Ishikawa (cell line): ENCODE data around the gene TSPAN18.

ENCODE experiments used
- EGR1 ChIP-seq: IDR thresholded peaks from 2 replicates; pipeline ENCODE4 v1.6.1; 2012
- NFIC ChIP-seq: IDR thresholded peaks from 2 replicates; pipeline ENCODE4 v1.6.1; 2012
- TF ChIP-seq, protein P1 (sequence below): IDR thresholded peaks from 2 replicates; pipeline ENCODE4 v1.6.1; 2012
- TF ChIP-seq, protein P2 (sequence below): IDR thresholded peaks from 2 replicates; pipeline ENCODE4 v1.6.1; 2012; ENCODE audit warnings: low read depth, mild to moderate bottlenecking

DNA sequence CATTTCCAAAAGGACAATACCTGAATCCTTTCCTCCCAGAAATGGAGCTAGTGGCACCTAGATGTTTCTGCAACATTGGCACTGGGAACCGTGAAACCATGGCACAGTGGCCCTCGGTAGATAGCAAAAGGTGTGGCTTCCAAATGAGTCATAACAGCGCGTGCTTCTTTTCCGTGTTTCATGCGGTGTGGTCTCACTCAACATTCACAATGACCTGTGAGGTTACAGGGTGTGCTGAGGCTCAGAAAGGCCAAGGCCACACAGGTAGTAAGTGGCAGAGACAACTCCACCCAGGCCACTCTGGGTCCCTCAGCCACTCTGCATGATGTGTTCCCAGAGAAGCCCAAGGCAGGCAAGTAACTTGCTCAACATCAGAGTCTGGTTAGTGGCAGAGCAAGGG is 156.5 kb downstream of the TSPAN18 start:
- TF ChIP-seq, protein P1, sequence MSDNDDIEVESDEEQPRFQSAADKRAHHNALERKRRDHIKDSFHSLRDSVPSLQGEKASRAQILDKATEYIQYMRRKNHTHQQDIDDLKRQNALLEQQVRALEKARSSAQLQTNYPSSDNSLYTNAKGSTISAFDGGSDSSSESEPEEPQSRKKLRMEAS: no peak
- TF ChIP-seq, protein P2, sequence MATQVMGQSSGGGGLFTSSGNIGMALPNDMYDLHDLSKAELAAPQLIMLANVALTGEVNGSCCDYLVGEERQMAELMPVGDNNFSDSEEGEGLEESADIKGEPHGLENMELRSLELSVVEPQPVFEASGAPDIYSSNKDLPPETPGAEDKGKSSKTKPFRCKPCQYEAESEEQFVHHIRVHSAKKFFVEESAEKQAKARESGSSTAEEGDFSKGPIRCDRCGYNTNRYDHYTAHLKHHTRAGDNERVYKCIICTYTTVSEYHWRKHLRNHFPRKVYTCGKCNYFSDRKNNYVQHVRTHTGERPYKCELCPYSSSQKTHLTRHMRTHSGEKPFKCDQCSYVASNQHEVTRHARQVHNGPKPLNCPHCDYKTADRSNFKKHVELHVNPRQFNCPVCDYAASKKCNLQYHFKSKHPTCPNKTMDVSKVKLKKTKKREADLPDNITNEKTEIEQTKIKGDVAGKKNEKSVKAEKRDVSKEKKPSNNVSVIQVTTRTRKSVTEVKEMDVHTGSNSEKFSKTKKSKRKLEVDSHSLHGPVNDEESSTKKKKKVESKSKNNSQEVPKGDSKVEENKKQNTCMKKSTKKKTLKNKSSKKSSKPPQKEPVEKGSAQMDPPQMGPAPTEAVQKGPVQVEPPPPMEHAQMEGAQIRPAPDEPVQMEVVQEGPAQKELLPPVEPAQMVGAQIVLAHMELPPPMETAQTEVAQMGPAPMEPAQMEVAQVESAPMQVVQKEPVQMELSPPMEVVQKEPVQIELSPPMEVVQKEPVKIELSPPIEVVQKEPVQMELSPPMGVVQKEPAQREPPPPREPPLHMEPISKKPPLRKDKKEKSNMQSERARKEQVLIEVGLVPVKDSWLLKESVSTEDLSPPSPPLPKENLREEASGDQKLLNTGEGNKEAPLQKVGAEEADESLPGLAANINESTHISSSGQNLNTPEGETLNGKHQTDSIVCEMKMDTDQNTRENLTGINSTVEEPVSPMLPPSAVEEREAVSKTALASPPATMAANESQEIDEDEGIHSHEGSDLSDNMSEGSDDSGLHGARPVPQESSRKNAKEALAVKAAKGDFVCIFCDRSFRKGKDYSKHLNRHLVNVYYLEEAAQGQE: no peak
- no peak for TF ChIP-seq EGR1
- TF ChIP-seq NFIC: no peak
